HG02763 (cell line): ENCODE data around the gene CCAR1.
"Not testable (repeated sequence)": the region's sequence is repeated elsewhere in the genome, so short reads cannot be mapped to it uniquely, and the experiment has no call there.

Experiments
- ATAC-seq: cut with Tn5 transposase; IDR thresholded peaks from one replicate; pipeline ENCODE4 v1.9.1; 2021; ENCODE audit warnings: mild to moderate bottlenecking, moderate library complexity; ENCODE audit not compliant: unreplicated experiment

Gene CCAR1

GRCh38 chr10:68826764-68827591, 105.9 kb downstream of the CCAR1 start, which contains the start of gene STOX1:
Gene STOX1 (plus strand): TSS chr10:68827531. CDS start chr10:68827624, 93 bp downstream.
- ATAC-seq: peak; percentile 72

DNA sequence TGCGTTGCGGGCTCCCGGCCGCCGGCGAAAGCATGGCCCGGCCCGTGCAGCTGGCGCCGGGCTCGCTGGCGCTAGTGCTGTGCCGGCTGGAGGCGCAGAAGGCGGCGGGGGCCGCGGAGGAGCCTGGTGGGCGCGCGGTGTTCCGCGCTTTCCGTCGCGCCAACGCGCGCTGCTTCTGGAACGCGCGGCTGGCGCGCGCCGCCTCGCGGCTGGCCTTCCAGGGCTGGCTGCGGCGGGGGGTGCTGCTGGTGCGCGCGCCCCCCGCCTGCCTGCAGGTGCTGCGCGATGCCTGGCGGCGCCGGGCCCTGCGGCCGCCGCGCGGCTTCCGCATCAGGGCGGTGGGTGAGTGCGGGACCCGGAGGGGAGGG, 106.5 kb downstream of the CCAR1 start:
- ATAC-seq: peak; percentile 26

- ATAC-seq: not testable (repeated sequence)
These were observed 107.1 kb downstream of the CCAR1 start for GRCh38 chr10:68828083-68828601.

DNA sequence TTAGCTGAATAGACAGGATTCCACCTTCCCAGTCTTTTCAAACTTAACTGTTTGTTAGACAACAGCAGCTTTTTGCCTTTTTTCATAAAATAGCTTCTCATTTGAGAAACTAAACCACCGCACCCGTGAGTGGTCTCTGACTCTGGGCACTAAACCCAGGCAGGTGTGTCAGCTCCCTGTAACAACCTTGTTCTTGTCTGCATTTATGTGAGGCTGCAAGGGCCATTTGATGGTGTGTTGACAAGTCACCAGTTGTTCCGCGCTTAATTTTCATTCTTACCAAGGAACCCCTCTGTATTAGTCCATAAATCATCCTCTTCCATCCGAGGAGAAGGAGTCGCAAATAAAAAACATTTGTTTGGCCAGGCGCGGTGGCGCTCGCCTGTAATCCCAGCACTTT, 107.8 kb downstream of the CCAR1 start:
- ATAC-seq: no peak

DNA sequence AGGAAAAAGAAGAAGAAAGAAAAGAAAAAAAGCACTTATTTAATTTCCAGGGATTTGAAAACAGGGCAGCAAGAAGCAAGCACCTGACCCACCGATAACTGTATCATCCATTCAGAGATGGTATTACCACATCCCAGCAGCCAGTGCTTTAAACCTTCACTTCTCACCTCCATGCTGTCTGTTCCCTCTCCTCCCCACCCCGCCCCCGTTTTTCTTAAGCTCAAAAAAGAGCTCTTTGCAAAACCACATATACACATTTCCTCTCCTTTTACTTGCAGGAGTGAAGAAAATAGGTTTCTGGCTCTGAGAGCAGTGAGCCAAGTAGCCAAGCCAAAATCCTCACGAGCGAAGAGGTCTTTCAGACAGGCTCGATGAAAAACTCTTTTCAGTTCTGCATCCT, 108.5 kb downstream of the CCAR1 start:
- ATAC-seq: no peak

GRCh38 chr10:68829952-68830351, 108.9 kb downstream of the CCAR1 start:
- ATAC-seq: no peak

GRCh38 chr10:68831961-68832455, 111.0 kb downstream of the CCAR1 start:
- no peak for ATAC-seq

GRCh38 chr10:68832601-68833000, 111.6 kb downstream of the CCAR1 start:
- no peak for ATAC-seq

- ATAC-seq: no peak
These were observed 116.7 kb downstream of the CCAR1 start for GRCh38 chr10:68837626-68838322.

GRCh38 chr10:68840650-68841049, 119.6 kb downstream of the CCAR1 start:
- ATAC-seq: not testable (repeated sequence)
